ENCODE results near the gene SELENOT.

DNA sequence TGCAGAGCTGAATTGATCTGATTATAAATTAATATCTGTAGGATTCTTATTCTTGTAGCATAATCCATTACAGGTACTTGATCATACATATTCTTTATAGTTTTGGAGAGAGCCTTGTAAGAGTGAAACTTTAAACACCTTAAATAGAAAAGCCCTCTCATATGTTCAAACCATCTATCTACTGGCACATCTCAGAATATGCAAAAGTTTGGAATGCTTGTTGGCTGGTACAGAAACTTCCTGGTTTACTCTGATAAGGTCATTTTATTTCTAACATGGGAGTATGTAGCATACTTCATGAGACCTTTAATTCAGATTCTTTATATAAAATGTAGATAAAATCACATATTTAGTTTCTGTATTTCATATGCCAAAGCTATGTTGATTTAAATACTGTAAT lies 21.9 kb upstream of the SELENOT start:
- TF ChIP-seq, protein P1, sequence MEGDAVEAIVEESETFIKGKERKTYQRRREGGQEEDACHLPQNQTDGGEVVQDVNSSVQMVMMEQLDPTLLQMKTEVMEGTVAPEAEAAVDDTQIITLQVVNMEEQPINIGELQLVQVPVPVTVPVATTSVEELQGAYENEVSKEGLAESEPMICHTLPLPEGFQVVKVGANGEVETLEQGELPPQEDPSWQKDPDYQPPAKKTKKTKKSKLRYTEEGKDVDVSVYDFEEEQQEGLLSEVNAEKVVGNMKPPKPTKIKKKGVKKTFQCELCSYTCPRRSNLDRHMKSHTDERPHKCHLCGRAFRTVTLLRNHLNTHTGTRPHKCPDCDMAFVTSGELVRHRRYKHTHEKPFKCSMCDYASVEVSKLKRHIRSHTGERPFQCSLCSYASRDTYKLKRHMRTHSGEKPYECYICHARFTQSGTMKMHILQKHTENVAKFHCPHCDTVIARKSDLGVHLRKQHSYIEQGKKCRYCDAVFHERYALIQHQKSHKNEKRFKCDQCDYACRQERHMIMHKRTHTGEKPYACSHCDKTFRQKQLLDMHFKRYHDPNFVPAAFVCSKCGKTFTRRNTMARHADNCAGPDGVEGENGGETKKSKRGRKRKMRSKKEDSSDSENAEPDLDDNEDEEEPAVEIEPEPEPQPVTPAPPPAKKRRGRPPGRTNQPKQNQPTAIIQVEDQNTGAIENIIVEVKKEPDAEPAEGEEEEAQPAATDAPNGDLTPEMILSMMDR (IDR thresholded peaks at IDR 0.05; ENCODE audit: control extremely low read depth in 1 of 3, insufficient read depth in 1 of 3, low read depth in 1 of 3, low read length in 3 of 3), result no peak
- TF ChIP-seq POLR2AphosphoS5 (IDR thresholded peaks at IDR 0.05; ENCODE audit: low read depth, low read length) (no peak), SRF (IDR thresholded peaks at IDR 0.05; ENCODE audit: low read depth, low read length) (no peak), KDM5A (IDR thresholded peaks at IDR 0.05; ENCODE audit: low read length) (no peak), BACH1 (IDR thresholded peaks at IDR 0.05; ENCODE audit: low read length) (no peak), CHD2 (IDR thresholded peaks at IDR 0.05; ENCODE audit: low read length) (no peak), EZH2 (IDR thresholded peaks at IDR 0.05; ENCODE audit: low read depth, low read length, severe bottlenecking) (no peak), GABPA (IDR thresholded peaks at IDR 0.05; ENCODE audit: borderline replicate concordance, insufficient read depth, low read length) (no peak), CREB1 (IDR thresholded peaks at IDR 0.05) (no peak)
- TF ChIP-seq, protein P2, sequence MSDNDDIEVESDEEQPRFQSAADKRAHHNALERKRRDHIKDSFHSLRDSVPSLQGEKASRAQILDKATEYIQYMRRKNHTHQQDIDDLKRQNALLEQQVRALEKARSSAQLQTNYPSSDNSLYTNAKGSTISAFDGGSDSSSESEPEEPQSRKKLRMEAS (IDR thresholded peaks at IDR 0.05), result no peak
